ENCODE measurements around the gene URI1.

URI1 gene

DNA sequence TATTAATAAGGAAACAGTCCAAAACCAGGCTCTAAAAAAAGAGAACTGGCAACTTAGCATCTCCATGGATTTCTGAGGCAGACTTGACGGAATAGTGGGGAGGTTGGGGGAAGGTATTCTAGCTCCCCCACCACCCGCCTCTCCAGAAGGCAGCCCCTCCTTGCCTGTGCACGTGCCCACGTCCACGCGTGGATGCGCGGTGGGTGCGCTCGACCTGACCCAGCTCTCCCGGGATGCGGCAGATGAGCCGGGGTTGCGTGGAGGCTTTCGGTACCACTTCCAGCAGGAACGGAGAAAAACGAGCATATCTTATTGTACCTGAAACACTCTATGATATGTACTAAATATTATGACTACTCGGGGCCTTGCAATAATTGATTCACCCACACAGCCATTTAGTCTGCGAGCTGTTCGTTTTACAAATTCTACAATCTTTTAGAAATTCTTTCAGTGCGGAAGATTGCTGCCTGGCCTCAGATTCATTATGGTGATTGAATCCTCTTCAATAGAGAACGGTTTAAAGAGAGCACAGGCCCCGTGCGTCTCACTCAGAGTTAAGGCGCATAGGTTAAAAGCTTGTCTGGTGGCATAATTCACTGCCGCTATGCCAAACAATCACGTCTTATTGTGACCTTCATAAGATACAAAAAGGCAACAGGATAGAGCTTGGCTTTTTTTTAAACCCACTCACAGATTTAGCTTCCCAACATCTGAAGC lies 117.9 kb downstream of the URI1 start:
- no peak for DNase-seq (ENCODE audit: low spot score)

GRCh38 chr19:30060531-30061222 lies 118.6 kb downstream of the URI1 start:
- DNase-seq (ENCODE audit: low spot score): no peak

DNA sequence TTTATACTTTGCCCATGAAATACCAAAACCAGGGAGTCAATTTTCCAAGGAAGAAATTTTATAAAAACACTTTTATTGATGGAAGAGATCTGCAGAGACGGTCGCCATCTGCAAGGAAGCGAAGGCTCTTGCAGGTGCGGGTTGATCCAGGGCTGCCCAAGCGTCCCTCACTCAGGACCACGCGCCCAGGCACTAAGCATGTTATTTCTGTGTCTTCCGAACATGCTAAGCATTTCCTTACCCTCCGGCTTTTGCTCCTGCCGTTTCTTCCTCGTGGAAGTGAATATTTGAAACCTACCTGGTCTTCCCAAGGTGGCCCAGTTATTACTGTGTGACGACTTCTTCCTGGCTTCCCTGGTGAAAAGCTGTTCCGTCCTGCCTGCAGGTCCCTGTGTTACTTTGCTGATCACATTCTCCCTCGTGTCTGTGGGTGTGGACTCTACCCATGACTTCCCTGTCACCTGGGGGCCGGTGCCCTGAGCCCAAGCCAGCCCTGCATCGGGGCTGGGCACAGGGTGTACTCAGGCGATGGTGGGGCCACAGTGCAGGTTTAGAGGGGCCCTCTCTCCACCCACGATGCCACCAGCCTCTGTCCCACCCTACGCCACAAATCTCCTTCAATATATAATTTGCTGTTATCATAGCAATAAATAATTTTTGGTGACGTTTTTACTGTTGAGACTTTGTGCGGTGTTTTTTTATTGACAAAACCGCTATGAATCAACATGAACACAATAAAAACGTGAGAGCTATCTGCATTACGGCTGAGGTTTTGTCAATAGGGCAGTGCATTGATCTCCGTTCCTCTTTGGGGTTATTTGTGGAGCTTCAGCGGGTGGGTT lies 119.4 kb downstream of the URI1 start:
- no peak for DNase-seq (ENCODE audit: low spot score)

- no peak for DNase-seq (ENCODE audit: low spot score)
These were observed 120.2 kb downstream of the URI1 start for GRCh38 chr19:30062065-30062906.

- no peak for DNase-seq (ENCODE audit: low spot score)
These were observed 121.0 kb downstream of the URI1 start for GRCh38 chr19:30062907-30063649.

DNA sequence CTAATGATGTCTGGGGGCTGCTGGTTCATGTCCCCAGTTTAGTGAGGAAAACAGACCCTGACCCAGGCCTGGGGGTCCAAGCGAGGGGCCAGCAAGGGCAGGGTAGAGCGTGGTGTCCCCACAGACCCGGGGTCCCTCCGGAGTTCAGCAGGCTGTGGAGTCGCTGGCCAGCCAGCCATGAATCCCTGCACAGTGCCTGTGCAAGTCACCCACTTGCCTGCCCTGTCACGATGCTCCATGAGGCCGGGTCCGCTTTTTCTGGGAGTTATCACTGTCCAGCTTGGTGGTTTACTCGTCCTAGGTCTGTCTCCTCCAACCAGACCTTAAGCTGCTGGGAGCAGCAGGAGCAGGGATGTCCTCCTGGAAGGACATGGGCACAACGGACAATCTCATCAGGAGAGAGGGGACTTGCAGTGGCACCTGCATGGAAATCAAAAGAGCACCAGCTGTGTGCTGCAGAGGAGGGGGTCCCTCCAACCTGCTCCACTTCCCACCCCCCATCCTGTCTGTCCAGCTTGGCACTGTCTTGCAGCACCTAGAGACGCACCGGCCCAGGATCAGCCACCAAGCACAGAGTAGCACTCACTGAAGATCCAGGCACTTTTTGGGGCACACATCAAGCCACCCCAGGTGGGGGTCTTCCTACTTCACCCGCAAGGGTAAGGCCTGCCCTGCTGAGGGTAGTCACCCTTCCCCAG lies 121.8 kb downstream of the URI1 start:
- no peak for DNase-seq (ENCODE audit: low spot score)

GRCh38 chr19:30064348-30064699 lies 122.3 kb downstream of the URI1 start:
- DNase-seq (ENCODE audit: low spot score): no peak

GRCh38 chr19:30064771-30065494 lies 122.9 kb downstream of the URI1 start:
- DNase-seq (ENCODE audit: low spot score): no peak

- DNase-seq (ENCODE audit: low spot score): no peak
These were observed 123.9 kb downstream of the URI1 start for GRCh38 chr19:30065680-30066606.
